AG10803 (cell line): Measurements from ENCODE around the gene CEP57L1.

Source experiments
- DNase-seq: peaks from one replicate; pipeline ENCODE4 v3.0.0; 2010; ENCODE audit warnings: low read depth
- H3K4me3 ChIP-seq: 2 replicates; pipeline ENCODE4 v1.5.1; 2011; ENCODE audit warnings: mild to moderate bottlenecking, low read length, control low read depth
- TF ChIP-seq, protein P1 (sequence below): conservative IDR thresholded peaks from 2 replicates; pipeline ENCODE4 v1.5.1; 2011; ENCODE audit warnings: mild to moderate bottlenecking, low read length, control low read depth, inconsistent platforms

The CEP57L1 gene

DNA sequence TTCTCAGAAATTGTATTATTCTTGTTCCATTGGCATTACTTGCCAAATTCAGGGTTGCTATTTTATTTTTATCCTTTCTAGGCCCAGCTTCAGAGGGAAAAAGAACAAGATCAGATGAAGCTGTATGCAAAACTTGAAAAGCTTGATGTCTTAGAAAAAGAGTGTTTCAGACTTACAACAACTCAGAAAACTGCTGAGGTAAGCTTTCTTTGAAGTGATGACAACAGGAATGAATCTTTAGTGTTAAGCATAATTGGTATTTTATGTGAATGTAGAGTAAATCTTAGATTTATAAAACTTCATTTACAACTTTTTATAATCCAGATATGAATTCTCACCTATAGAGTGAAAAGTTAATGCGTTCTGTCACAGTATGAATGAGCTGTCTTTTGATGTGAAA lies 58.4 kb downstream of the CEP57L1 start:
- no peak for DNase-seq
- H3K4me3 ChIP-seq: no peak overlapping the region
- TF ChIP-seq, protein P1, sequence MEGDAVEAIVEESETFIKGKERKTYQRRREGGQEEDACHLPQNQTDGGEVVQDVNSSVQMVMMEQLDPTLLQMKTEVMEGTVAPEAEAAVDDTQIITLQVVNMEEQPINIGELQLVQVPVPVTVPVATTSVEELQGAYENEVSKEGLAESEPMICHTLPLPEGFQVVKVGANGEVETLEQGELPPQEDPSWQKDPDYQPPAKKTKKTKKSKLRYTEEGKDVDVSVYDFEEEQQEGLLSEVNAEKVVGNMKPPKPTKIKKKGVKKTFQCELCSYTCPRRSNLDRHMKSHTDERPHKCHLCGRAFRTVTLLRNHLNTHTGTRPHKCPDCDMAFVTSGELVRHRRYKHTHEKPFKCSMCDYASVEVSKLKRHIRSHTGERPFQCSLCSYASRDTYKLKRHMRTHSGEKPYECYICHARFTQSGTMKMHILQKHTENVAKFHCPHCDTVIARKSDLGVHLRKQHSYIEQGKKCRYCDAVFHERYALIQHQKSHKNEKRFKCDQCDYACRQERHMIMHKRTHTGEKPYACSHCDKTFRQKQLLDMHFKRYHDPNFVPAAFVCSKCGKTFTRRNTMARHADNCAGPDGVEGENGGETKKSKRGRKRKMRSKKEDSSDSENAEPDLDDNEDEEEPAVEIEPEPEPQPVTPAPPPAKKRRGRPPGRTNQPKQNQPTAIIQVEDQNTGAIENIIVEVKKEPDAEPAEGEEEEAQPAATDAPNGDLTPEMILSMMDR: no peak

DNA sequence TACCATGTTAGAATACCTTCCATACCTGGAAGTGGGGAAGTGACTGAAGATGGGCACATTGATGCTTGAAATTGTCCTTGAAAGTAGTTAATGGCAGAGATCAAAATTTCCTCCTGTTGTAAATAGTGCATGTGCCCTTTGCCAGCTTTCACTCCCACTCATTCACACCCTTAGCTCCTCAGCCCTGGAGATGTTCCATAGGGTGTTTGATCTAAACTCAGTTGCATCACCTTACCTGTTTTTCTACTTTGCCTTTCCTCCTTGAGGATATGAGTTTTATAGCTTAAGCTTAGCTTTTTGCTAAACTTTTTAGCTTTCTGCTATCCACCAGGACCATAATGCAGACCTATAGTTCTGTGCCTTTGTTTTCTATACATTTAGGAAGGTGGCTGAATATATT lies 69.0 kb downstream of the CEP57L1 start:
- no peak for DNase-seq
- no peak overlapping the region for H3K4me3 ChIP-seq
- TF ChIP-seq, protein P1: no peak

DNA sequence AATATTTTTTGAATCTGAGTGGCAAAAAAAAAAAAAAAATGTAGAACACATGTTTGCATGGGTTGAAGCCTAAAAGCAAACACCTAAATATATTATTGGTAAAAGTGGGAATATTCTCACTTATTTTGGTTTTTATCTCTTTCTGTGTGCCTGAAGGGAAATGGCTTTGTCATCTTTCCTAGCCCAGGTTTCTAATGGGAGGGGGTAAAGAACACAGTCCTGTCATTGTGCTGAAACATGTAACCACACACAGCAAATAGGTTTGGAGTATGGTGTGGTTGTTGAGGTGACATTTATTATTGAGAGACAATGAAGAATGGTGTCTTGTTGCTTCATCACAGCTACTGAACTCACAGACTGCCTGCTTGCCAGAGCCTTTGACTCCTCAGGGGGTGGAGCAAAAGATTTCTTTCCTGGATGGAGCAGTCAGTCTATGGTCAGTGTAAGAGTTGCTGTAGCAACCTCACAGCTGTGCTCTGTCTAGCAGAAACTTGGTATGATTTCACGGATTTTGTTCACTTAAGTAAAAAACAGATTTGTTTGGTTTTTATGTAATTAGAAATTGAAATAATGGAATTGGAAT lies 70.2 kb downstream of the CEP57L1 start:
- peak; percentile 90 for DNase-seq
- no peak overlapping the region for H3K4me3 ChIP-seq

DNA sequence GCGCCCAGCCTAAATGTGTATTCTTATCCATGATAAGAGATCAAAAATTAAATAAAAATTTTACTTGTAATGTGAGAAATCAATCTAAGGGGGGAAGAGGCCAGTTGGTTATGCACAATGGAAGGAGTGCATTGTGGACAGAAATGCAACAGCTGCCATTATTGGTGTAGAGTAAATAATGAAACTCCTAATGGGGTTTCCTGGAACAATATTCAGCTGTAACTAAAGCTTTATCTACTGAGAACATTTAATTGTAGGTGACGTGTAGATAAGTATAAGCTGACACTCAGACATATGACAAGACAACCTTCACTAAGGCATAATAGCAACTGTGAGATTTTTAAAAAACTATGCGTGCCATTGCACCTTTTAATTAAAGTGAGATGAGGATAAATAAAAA lies 71.4 kb downstream of the CEP57L1 start:
- no peak overlapping the region for H3K4me3 ChIP-seq
- no peak for DNase-seq
- TF ChIP-seq, protein P1: no peak

More for the DNA sequence above, 70.2 kb downstream of the CEP57L1 start:
- TF ChIP-seq, protein P1: no peak

DNA sequence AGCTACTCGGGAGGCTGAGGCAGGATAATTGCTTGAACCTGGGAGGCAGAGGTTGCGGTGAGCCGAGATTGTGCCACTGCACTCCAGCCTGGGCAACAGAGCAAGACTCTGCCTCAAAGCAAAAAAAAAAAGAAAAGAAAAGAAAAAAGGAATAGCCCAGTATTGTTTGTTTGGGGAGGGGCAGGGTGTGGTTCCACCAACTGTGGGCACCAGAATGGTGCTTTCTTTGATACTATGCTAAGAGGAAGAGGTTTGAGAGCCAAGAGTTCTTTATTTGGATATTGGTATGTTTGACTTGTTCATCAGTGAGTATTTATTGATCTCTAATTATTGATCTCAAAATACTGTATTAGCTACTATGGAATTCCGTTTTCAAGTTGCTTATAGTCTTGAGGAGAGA lies 72.3 kb downstream of the CEP57L1 start:
- TF ChIP-seq, protein P1: no peak
- H3K4me3 ChIP-seq: no peak overlapping the region

DNA sequence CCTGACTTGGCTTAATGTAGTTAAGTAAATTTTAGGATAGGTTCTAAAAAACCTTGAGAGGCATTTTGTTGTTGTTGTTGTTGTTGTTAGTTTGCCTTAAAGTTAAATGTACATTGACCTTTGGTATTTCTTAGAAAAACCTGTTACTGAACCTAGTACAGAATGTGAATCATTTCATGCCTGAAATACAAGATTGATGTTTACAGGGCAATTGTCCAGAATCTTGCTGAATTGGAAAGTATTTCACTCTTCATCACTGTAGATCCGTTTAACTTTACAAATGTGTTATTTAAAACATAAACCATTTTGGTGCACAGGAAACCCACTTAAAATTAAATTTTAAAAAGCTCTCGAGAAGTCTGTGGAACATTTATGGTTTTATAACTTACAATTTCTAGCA lies 75.0 kb downstream of the CEP57L1 start:
- TF ChIP-seq, protein P1: no peak
- no peak for DNase-seq
- H3K4me3 ChIP-seq: no peak overlapping the region

More for the DNA sequence above, 72.3 kb downstream of the CEP57L1 start:
- DNase-seq: no peak

DNA sequence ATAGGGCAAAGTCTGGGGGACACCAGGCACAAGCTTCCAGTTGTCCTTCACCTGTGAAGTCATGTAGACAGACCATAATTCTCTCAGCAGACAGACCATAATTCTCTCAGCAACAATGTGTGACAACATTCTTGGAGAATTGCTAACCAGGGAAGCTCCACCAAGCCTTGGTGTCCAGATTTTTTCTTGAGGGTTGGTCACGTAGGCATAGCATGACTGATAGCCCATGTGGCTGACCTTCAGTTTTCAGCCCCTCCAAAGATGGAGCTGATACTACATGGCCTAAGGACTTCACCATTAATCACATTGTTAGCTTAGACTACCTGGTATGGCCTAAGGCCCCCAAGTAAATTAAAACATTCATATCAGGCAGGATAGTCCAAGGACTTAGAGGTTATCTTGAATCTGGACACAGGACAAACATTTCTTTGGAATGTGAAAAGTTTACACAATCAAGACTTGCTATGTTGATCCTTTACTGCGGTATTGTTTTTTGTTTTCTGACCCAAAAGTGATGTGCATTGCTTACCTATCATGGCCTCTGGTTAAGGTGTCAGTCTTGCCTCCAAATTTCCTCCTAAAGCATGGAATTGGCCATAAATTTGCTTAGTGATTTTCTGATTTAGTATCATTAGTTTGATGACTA lies 76.9 kb downstream of the CEP57L1 start:
- TF ChIP-seq, protein P1: no peak

More for the DNA sequence above, 76.9 kb downstream of the CEP57L1 start:
- DNase-seq: peak; percentile 8
- H3K4me3 ChIP-seq: no peak overlapping the region
